Panc1 (cell line): ENCODE measurements around the gene TFCP2L1. TPM values are rescaled to one million over a fixed set of nuclear protein-coding genes. Genes with fewer than 3 reads are reported as not detected.

Experiments used
- ATAC-seq: fragments of 200-7000 bp; cut with Tn5 transposase; 2 replicates; pipeline ENCODE4 v1.9.1; 2020; ENCODE audit warnings: mild to moderate bottlenecking, moderate library complexity
- Bru-seq: library from RNA; stranded (reverse); fragments of 400-500 nt; gene quantifications from one replicate; lab custom pipeline; 2021; lab: Mats Ljungman, UMichigan
- BruChase-seq, 2 experiments: library from RNA; stranded (reverse); fragments of 400-500 nt; gene quantifications; one replicate each; lab custom pipeline; 2021; lab: Mats Ljungman, UMichigan
- BruUV-seq: library from RNA; stranded (reverse); fragments of 400-500 nt; replicated peaks from 2 replicates; lab custom pipeline; 2021; lab: Mats Ljungman, UMichigan
- CTCF ChIA-PET: fragments of 300-600 bp; sonication (Branson Sonifier 250); formaldehyde crosslinking; loops from one replicate; lab custom pipeline; 2022; ENCODE audit warnings: antibody characterized with exemption; lab: Charles Lee
- POLR2A ChIA-PET: fragments of 300-600 bp; sonication (Branson Sonifier 250); formaldehyde crosslinking; loops from one replicate; lab custom pipeline; 2022; ENCODE audit warnings: antibody characterized with exemption; lab: Charles Lee
- DNase-seq: peaks from one replicate; pipeline ENCODE4 v3.0.0-alpha.2; 2010; ENCODE audit warnings: low read depth, low spot score
- H3K27ac ChIP-seq: 2 replicates; pipeline ENCODE4 v1.5.1; 2011; ENCODE audit warnings: mild to moderate bottlenecking, low read length, inconsistent platforms
- H3K27me3 ChIP-seq: fragments of 200-500 bp; sonication (Bioruptor generic); 2 replicates; pipeline ENCODE4 v1.6.0; 2014; ENCODE audit warnings: low read length, inconsistent platforms; ENCODE audit not compliant: control insufficient read depth, insufficient read depth
- H3K36me3 ChIP-seq: fragments of 200-500 bp; sonication (Bioruptor generic); 2 replicates; pipeline ENCODE4 v1.5.1; 2014; ENCODE audit warnings: inconsistent platforms, mild to moderate bottlenecking, low read length, moderate library complexity; ENCODE audit not compliant: control insufficient read depth, insufficient read depth
- H3K4me1 ChIP-seq: 2 replicates; pipeline ENCODE4 v1.5.1; 2011; ENCODE audit warnings: inconsistent platforms, mild to moderate bottlenecking, low read length, moderate library complexity; ENCODE audit not compliant: control insufficient read depth, insufficient read depth
- H3K4me3 ChIP-seq, 2 experiments: 2 replicates each; pipeline ENCODE4 v1.5.1; 2011 to 2012; ENCODE audit warnings: low read depth in 2 of 2, low read length in 2 of 2, mild to moderate bottlenecking in 2 of 2, inconsistent platforms in 1 of 2, moderate library complexity in 1 of 2
- H3K9me3 ChIP-seq: fragments of 200-500 bp; sonication (Bioruptor generic); 2 replicates; pipeline ENCODE4 v1.5.1; 2014; ENCODE audit warnings: low read depth, mild to moderate bottlenecking, inconsistent platforms, low read length, moderate library complexity; ENCODE audit not compliant: control insufficient read depth, insufficient read depth
- CTCF ChIP-seq: fragments of 450-650 bp; IDR thresholded peaks from 2 replicates; pipeline ENCODE4 v1.5.1; 2017; ENCODE audit warnings: mild to moderate bottlenecking
- POLR2AphosphoS5 ChIP-seq: IDR thresholded peaks from 2 replicates; pipeline ENCODE4 v1.6.1; 2012; ENCODE audit warnings: mild to moderate bottlenecking, low read depth, low read length, moderate library complexity
- REST ChIP-seq, 2 experiments: IDR thresholded peaks; 2 replicates each; pipeline ENCODE4 v1.6.1; 2011 to 2012; ENCODE audit warnings: low read depth in 2 of 2, control low read depth in 1 of 2, low read length in 1 of 2, mild to moderate bottlenecking in 1 of 2, moderate library complexity in 1 of 2; ENCODE audit not compliant: insufficient read depth in 1 of 2
- SIN3A ChIP-seq: IDR thresholded peaks from 2 replicates; pipeline ENCODE4 v1.6.1; 2012; ENCODE audit warnings: low read depth, mild to moderate bottlenecking, low read length, moderate library complexity, borderline replicate concordance; ENCODE audit not compliant: insufficient read depth
- TCF7L2 ChIP-seq: IDR thresholded peaks from 2 replicates; pipeline ENCODE4 v1.6.1; 2011; ENCODE audit warnings: mild to moderate bottlenecking, low read depth, low read length, inconsistent platforms
- in situ Hi-C: cut with HindIII; loops from 2 replicates; pipeline ENCODE4 v1.10.0; 2016; ENCODE audit warnings: low sequenced_read_pairs, low pct_unique_long_range_greater_than_20kb
- intact Hi-C: fragments of 100-400 bp; cut with micrococcal nuclease; formaldehyde crosslinking; loops from one replicate; pipeline ENCODE4 v1.10.0; 2022; ENCODE audit not compliant: unreplicated experiment
- long read RNA-seq: library from polyadenylated mRNA; unstranded; transcript quantifications from one replicate; pipeline ENCODE4 v2.0.0, GENCODE V29; 2021; ENCODE audit not compliant: unreplicated experiment
- polyA plus RNA-seq: library from polyadenylated mRNA; unstranded; fragments of >200 nt; gene quantifications from one replicate; pipeline ENCODE4 v1.2.1, GENCODE V29; 2012; ENCODE audit warnings: missing spikeins; ENCODE audit not compliant: insufficient read length
- total RNA-seq: library from RNA; stranded (reverse); gene quantifications from one replicate; pipeline ENCODE4 v1.2.1, GENCODE V29; 2021; ENCODE audit not compliant: unreplicated experiment

Gene TFCP2L1
- 4.9 TPM for total RNA-seq
- 3.2 TPM for polyA plus RNA-seq
- percentile 48 among the genes with signal in this experiment for Bru-seq, nascent RNA
- percentile 49 among the genes with signal in this experiment for BruChase-seq, experiment 1, labeled RNA remaining after a 2-hour chase
- percentile 55 among the genes with signal in this experiment for BruChase-seq, experiment 2, labeled RNA remaining after a 6-hour chase
- long read RNA-seq, full-length matches to known transcripts = 5 of 13 reads
- long read RNA-seq, partial matches to known transcripts = 0 of 13 reads
- long read RNA-seq, other reads (novel, unspliced or antisense) = 8 of 13 reads

GRCh38 chr2:121284463-121285449 is at the start of gene TFCP2L1:
TSS of gene TFCP2L1 (minus strand) at chr2:121285202. CDS start at chr2:121285109, 93 bp downstream.
- TF ChIP-seq POLR2AphosphoS5 = no peak
- no peak for TF ChIP-seq CTCF
- TF ChIP-seq TCF7L2 = no peak
- TF ChIP-seq REST (IDR thresholded peaks at IDR 0.05; ENCODE audit: insufficient read depth in 1 of 2, low read depth in 2 of 2, low read length in 1 of 2) = no peak
- no peak for TF ChIP-seq SIN3A
- ChIA-PET POLR2A (no interaction called here), CTCF (no interaction called here)
- 0 out of 2 replicates have a peak, but pooled peaks cover 3% of the 10 kb centered on the region for H3K4me1 ChIP-seq
- peaks cover 7% of the 10 kb centered on the region for H3K27me3 ChIP-seq
- H3K4me3 ChIP-seq = peak within 1 kb of the TSS; percentile 49 to 52
- intact Hi-C loops = no loop called here
- no peaks in the 10 kb centered on the region for H3K36me3 ChIP-seq
- H3K9me3 ChIP-seq = no peaks in the 10 kb centered on the region
- ATAC-seq (peak; percentile 83), DNase-seq (no peak)
- in situ Hi-C loops = no loop called here
- H3K27ac ChIP-seq = no peak within 1 kb of the TSS
- no TSS peak for BruUV-seq

GRCh38 chr2:121333834-121334558 is 49.0 kb upstream of the TFCP2L1 start:
- no peak for DNase-seq
- no peak for TF ChIP-seq SIN3A
- no peak for TF ChIP-seq CTCF
- TF ChIP-seq POLR2AphosphoS5 = no peak
- TF ChIP-seq REST (IDR thresholded peaks at IDR 0.05; ENCODE audit: insufficient read depth in 1 of 2, low read depth in 2 of 2, low read length in 1 of 2) = no peak
- no peak for TF ChIP-seq TCF7L2
- no peaks in the 10 kb centered on the region for H3K36me3 ChIP-seq
- no peak for ATAC-seq
- H3K27me3 ChIP-seq = no peaks in the 10 kb centered on the region
- no TSS peak for BruUV-seq
- no peak overlapping the region for H3K27ac ChIP-seq
- intact Hi-C loops (no loop called here), in situ Hi-C loops (no loop called here)
- no peaks in the 10 kb centered on the region for H3K4me1 ChIP-seq
- CTCF ChIA-PET = no interaction called here
- H3K9me3 ChIP-seq = no peaks in the 10 kb centered on the region
- POLR2A ChIA-PET = no interaction called here
- H3K4me3 ChIP-seq = no peak overlapping the region
